ENCODE measurements around the gene TAS2R1. TPM values are rescaled to one million over a fixed set of nuclear protein-coding genes. Genes with fewer than 3 reads are reported as not detected.

TAS2R1 gene
- total RNA-seq, 1 donor from 2014 or later = not detected

DNA sequence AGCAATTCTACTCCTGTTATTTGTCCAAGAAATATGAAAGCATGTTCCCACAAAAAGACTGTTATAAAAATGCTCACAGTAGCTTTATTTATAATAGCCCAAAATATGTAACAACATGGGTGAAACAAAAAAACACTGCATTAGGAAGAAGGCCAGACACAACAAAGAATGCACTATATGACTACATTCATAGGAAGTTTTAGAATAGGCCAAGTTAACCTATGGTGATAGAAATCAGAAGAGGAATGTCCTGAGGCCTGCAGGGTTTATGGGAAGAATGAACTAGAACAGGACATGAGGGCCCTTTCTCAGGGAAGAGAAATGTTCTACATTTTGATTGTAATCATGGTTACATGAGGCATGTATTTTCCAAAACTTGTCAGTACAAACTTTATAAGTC is 24.7 kb upstream of the TAS2R1 start:
- no peaks in the 10 kb centered on the region for H3K36me3 ChIP-seq
- H3K79me2 ChIP-seq (ENCODE audit: low read depth) = no peaks in the 10 kb centered on the region
- no peaks in the 10 kb centered on the region for H3K9me3 Mint-ChIP-seq
- H3K27me3 ChIP-seq = no peaks in the 10 kb centered on the region
- no peaks in the 10 kb centered on the region for H4K20me1 ChIP-seq (ENCODE audit: low read depth)
- no peaks in the 10 kb centered on the region for H3K4me1 ChIP-seq
- no peak overlapping the region for H3K27ac Mint-ChIP-seq
- H3K4me1 Mint-ChIP-seq = no peaks in the 10 kb centered on the region
- H2AFZ ChIP-seq (replicated peaks) = no peak overlapping the region
- H3K27ac ChIP-seq = no peak overlapping the region
- no peak overlapping the region for H3K9ac ChIP-seq
- no peak overlapping the region for H3K4me3 ChIP-seq
- H3F3A ChIP-seq (ENCODE audit: low read depth) = no peaks in the 10 kb centered on the region
- no peak for TF ChIP-seq EZH2 (IDR thresholded peaks at IDR 0.05)
- TF ChIP-seq CTCF (IDR thresholded peaks at IDR 0.05) = no peak
- no peak for TF ChIP-seq EZH2phosphoT487 (IDR thresholded peaks at IDR 0.05)
- peaks cover 2% of the 10 kb centered on the region for H3K27me3 Mint-ChIP-seq (ENCODE audit: insufficient read depth, low read depth)
- no peak for DNase-seq (ENCODE audit: low spot score)
- H3K36me3 Mint-ChIP-seq = no peaks in the 10 kb centered on the region
- H3K9me3 ChIP-seq (ENCODE audit: low read depth) = no peaks in the 10 kb centered on the region
- no peak overlapping the region for H3K4me3 Mint-ChIP-seq
- no peak overlapping the region for H3K4me2 ChIP-seq

DNA sequence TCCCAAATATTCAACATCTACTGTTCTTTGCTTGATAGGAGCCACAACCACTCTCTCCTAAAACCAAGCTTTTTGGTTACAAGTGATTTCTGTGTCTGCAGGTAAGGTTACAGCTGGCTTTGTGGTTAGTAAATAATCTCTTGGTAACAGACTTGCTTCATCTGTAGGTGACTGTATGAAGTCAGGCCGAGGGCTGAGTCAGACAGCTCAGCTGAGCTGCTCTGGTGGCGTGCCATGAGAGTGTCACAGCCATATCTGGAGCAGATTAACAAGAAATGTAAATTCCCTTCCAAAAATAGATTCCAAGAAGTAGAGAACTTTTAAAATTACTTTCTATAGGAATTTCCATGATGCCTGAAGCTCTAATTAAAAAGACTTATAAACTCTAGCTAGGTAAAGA is 23.7 kb upstream of the TAS2R1 start:
- no peak overlapping the region for H3K4me3 Mint-ChIP-seq
- no peaks in the 10 kb centered on the region for H3K9me3 ChIP-seq (ENCODE audit: low read depth)
- H3K4me1 ChIP-seq = no peaks in the 10 kb centered on the region
- no peaks in the 10 kb centered on the region for H3K4me1 Mint-ChIP-seq
- no peak overlapping the region for H3K4me3 ChIP-seq
- H3K9me3 Mint-ChIP-seq = no peaks in the 10 kb centered on the region
- no peaks in the 10 kb centered on the region for H3K79me2 ChIP-seq (ENCODE audit: low read depth)
- H2AFZ ChIP-seq (replicated peaks) = no peak overlapping the region
- H3K36me3 Mint-ChIP-seq = no peaks in the 10 kb centered on the region
- no peak overlapping the region for H3K27ac Mint-ChIP-seq
- H3K27me3 Mint-ChIP-seq (ENCODE audit: insufficient read depth, low read depth) = no peaks in the 10 kb centered on the region
- TF ChIP-seq EZH2phosphoT487 (IDR thresholded peaks at IDR 0.05) = no peak
- TF ChIP-seq CTCF (IDR thresholded peaks at IDR 0.05) = no peak
- TF ChIP-seq EZH2 (IDR thresholded peaks at IDR 0.05) = no peak
- no peak overlapping the region for H3K9ac ChIP-seq
- no peak for DNase-seq (ENCODE audit: low spot score)
- no peaks in the 10 kb centered on the region for H3K27me3 ChIP-seq
- H3K36me3 ChIP-seq = no peaks in the 10 kb centered on the region
- no peaks in the 10 kb centered on the region for H4K20me1 ChIP-seq (ENCODE audit: low read depth)
- H3K27ac ChIP-seq = no peak overlapping the region
- H3F3A ChIP-seq (ENCODE audit: low read depth) = no peaks in the 10 kb centered on the region
- H3K4me2 ChIP-seq = no peak overlapping the region

- Histone ChIP-seq H3K4me1 (no peaks in the 10 kb centered on the region), H3K36me3 (no peaks in the 10 kb centered on the region), H3K27me3 (no peaks in the 10 kb centered on the region), H2AFZ (replicated peaks) (no peak overlapping the region), H3F3A (ENCODE audit: low read depth) (no peaks in the 10 kb centered on the region), H3K27ac (no peak overlapping the region), H3K79me2 (ENCODE audit: low read depth) (no peaks in the 10 kb centered on the region), H3K4me2 (no peak overlapping the region), H4K20me1 (ENCODE audit: low read depth) (no peaks in the 10 kb centered on the region), H3K9me3 (ENCODE audit: low read depth) (no peaks in the 10 kb centered on the region), H3K4me3 (no peak overlapping the region), H3K9ac (no peak overlapping the region)
- H3K4me1 Mint-ChIP-seq = no peaks in the 10 kb centered on the region
- TF ChIP-seq EZH2phosphoT487 (IDR thresholded peaks at IDR 0.05) (no peak), CTCF (IDR thresholded peaks at IDR 0.05) (no peak), EZH2 (IDR thresholded peaks at IDR 0.05) (no peak)
- H3K36me3 Mint-ChIP-seq = no peaks in the 10 kb centered on the region
- H3K27ac Mint-ChIP-seq = no peak overlapping the region
- no peaks in the 10 kb centered on the region for H3K9me3 Mint-ChIP-seq
- no peaks in the 10 kb centered on the region for H3K27me3 Mint-ChIP-seq (ENCODE audit: insufficient read depth, low read depth)
- DNase-seq (ENCODE audit: low spot score) = no peak
- H3K4me3 Mint-ChIP-seq = no peak overlapping the region
Observed at GRCh38 chr5:9653061-9653460, 22.9 kb upstream of the TAS2R1 start.

DNA sequence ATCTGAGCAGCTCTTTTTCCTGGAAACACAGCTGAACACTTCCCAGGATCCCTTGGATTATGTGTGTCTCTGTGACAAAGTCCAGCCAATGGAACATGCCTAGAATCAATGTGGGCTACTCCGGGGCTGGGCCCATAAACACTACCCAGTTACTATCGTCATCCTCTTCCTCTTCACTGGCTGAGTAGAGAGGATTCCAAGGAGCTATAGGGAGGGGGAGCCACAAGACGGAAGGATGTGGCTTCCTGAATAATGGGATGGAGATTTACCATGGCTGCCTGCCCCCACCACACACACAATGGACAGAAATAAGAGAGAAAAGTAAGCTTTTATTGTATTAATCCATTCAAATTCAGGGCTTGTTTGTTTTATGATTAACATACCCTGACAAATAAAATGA is 22.1 kb upstream of the TAS2R1 start:
- H3K4me2 ChIP-seq = no peak overlapping the region
- H3K27me3 Mint-ChIP-seq (ENCODE audit: insufficient read depth, low read depth) = no peaks in the 10 kb centered on the region
- TF ChIP-seq EZH2 (IDR thresholded peaks at IDR 0.05) (no peak), CTCF (IDR thresholded peaks at IDR 0.05) (no peak), EZH2phosphoT487 (IDR thresholded peaks at IDR 0.05) (no peak)
- no peak overlapping the region for H3K4me3 ChIP-seq
- H2AFZ ChIP-seq (replicated peaks) = no peak overlapping the region
- DNase-seq (ENCODE audit: low spot score) = no peak
- no peaks in the 10 kb centered on the region for H3K36me3 ChIP-seq
- no peak overlapping the region for H3K27ac Mint-ChIP-seq
- no peak overlapping the region for H3K4me3 Mint-ChIP-seq
- H4K20me1 ChIP-seq (ENCODE audit: low read depth) = no peaks in the 10 kb centered on the region
- no peaks in the 10 kb centered on the region for H3K36me3 Mint-ChIP-seq
- no peaks in the 10 kb centered on the region for H3K9me3 Mint-ChIP-seq
- H3K9ac ChIP-seq = no peak overlapping the region
- H3F3A ChIP-seq (ENCODE audit: low read depth) = no peaks in the 10 kb centered on the region
- no peaks in the 10 kb centered on the region for H3K4me1 ChIP-seq
- no peaks in the 10 kb centered on the region for H3K9me3 ChIP-seq (ENCODE audit: low read depth)
- no peaks in the 10 kb centered on the region for H3K27me3 ChIP-seq
- no peaks in the 10 kb centered on the region for H3K4me1 Mint-ChIP-seq
- no peak overlapping the region for H3K27ac ChIP-seq
- no peaks in the 10 kb centered on the region for H3K79me2 ChIP-seq (ENCODE audit: low read depth)

Measured in neural progenitor cell (in vitro differentiated cells).